ENCODE measurements around the gene POLR2I.
"Not testable (repeated sequence)": the region's sequence is repeated elsewhere in the genome, so short reads cannot be mapped to it uniquely, and the experiment has no call there.

Gene POLR2I

DNA sequence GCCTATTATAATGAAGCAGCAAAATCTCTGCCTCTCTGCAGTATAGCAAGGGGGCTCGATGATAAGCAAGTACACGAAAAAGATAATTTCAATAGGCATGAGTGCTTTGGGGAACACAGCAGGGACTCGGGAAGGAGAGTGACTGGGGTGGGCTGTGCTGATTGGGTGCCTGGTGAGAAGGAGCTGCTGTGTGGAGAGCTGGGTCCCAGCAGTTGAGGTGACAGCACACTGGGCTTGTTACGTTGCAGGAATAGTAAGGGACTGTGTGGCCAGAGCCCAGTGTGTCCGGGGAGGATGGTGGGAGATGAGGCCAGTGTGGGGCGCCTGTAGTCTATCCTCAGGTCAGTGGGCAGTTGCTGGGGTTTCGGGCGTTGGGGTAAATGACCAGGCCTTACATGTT lies 42.6 kb downstream of the POLR2I start:
- Histone ChIP-seq H3K9ac (ENCODE audit: low read length) (no peak overlapping the region), H3K9me3 (ENCODE audit: control insufficient read depth, low read depth, low read length) (no peaks in the 10 kb centered on the region), H3K27me3 (ENCODE audit: control insufficient read depth, insufficient read depth, low read length) (no peaks in the 10 kb centered on the region), H3K27ac (ENCODE audit: low read length) (no peak overlapping the region), H3K4me3 (ENCODE audit: low read length) (no peak overlapping the region), H3K36me3 (ENCODE audit: control insufficient read depth, low read depth, low read length) (peaks cover 63% of the 10 kb centered on the region), H3K4me1 (ENCODE audit: control insufficient read depth, low read depth, low read length) (no peaks in the 10 kb centered on the region)

DNA sequence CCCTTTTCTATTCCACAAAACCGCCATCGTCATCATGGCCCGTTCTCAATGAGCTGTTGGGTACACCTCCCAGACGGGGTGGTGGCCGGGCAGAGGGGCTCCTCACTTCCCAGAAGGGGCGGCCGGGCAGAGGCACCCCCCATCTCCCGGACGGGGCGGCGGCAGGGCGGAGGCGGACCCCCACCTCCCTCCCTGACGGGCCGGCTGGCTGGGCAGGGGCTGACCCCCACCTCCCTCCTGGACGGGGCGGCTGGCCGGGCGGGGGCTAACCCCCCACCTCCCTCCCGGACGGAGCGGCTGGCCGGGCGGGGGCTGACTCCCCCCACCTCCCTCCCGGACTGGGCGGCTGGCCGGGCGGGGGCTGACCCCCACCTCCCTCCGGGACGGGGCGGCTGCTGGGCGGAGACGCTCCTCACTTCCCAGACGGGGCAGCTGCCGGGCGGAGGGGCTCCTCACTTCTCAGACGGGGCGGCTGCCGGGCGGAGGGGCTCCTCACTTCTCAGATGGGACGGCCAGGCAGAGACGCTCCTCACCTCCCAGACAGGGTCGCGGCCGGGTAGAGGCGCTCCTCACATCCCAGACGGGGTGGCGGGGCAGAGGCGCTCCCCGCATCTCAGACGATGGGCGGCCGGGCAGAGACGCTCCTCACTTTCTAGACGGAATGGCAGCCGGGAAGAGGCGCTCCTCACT lies 45.7 kb downstream of the POLR2I start:
- not testable (repeated sequence) for H3K9me3 ChIP-seq (ENCODE audit: control insufficient read depth, low read depth, low read length); H3K27ac ChIP-seq (ENCODE audit: low read length); H3K9ac ChIP-seq (ENCODE audit: low read length); H3K27me3 ChIP-seq (ENCODE audit: control insufficient read depth, insufficient read depth, low read length); H3K4me3 ChIP-seq (ENCODE audit: low read length); H3K4me1 ChIP-seq (ENCODE audit: control insufficient read depth, low read depth, low read length)
- peaks cover 70% of the 10 kb centered on the region for H3K36me3 ChIP-seq (ENCODE audit: control insufficient read depth, low read depth, low read length)

DNA sequence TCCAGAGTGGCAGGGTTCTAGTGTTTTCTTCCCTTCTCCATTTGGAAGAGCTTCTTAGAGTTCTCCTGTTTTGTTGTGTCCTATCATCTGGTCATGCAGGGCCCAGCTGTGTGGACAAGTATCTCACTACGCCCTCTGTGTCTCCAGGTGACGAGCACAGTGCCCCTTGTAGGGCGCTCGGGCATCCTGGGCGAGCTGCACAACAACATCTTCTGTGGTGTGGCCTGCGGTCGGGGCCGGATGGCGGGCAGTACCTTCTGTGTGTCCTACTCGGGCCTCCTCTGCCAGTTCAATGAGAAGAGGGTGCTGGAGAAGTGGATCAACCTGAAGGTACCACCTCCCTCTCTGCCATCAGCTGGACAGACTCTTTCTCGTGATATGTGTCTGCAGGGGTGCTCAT lies 47.0 kb downstream of the POLR2I start:
- Histone ChIP-seq H3K27me3 (ENCODE audit: control insufficient read depth, insufficient read depth, low read length) (no peaks in the 10 kb centered on the region), H3K36me3 (ENCODE audit: control insufficient read depth, low read depth, low read length) (peaks cover 65% of the 10 kb centered on the region), H3K27ac (ENCODE audit: low read length) (no peak overlapping the region), H3K4me3 (ENCODE audit: low read length) (no peak overlapping the region), H3K9me3 (ENCODE audit: control insufficient read depth, low read depth, low read length) (no peaks in the 10 kb centered on the region), H3K4me1 (ENCODE audit: control insufficient read depth, low read depth, low read length) (no peaks in the 10 kb centered on the region), H3K9ac (ENCODE audit: low read length) (no peak overlapping the region)

DNA sequence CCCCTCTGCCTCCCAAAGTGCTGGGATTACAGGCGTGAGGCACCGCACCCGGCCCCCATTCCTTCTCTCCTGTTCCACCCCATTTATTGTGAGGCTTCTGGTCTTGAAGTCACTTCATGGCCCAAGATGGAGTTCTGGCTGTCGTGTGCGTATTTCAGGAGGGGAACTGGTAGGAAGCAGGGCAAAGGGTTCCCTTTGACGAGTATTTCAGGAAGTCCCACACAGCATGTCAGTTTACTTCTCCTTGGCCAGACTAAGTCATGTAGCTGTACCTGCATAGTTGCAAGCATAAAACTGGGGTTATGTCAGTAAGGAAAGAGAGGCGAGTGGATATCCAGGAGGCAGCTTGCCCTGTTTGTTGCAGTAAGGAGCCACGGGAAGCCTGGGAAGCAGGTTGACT lies 49.8 kb downstream of the POLR2I start:
- Histone ChIP-seq H3K4me1 (ENCODE audit: control insufficient read depth, low read depth, low read length) (no peaks in the 10 kb centered on the region), H3K36me3 (ENCODE audit: control insufficient read depth, low read depth, low read length) (peaks cover 66% of the 10 kb centered on the region), H3K9ac (ENCODE audit: low read length) (no peak overlapping the region), H3K27me3 (ENCODE audit: control insufficient read depth, insufficient read depth, low read length) (no peaks in the 10 kb centered on the region), H3K9me3 (ENCODE audit: control insufficient read depth, low read depth, low read length) (no peaks in the 10 kb centered on the region), H3K4me3 (ENCODE audit: low read length) (no peak overlapping the region), H3K27ac (ENCODE audit: low read length) (no peak overlapping the region)
